KMS-11 (cell line): ENCODE results near the gene HTR2A.

Source experiments
- H2AFZ ChIP-seq: fragments of 200-600 bp; sonication (generic); 2 replicates; pipeline ENCODE4 v1.6.1; 2016; ENCODE audit warnings: antibody characterized with exemption, mixed run types, low read depth
- H3K27ac ChIP-seq: fragments of 200-600 bp; sonication (generic); 2 replicates; pipeline ENCODE4 v1.6.1; 2016; ENCODE audit warnings: mild to moderate bottlenecking, mixed run types
- H3K27me3 ChIP-seq: fragments of 200-600 bp; sonication (generic); 2 replicates; pipeline ENCODE4 v1.6.1; 2017; ENCODE audit warnings: mild to moderate bottlenecking, low read depth, mixed run types, moderate library complexity; ENCODE audit not compliant: insufficient read depth
- H3K36me3 ChIP-seq: fragments of 200-600 bp; sonication (generic); 2 replicates; pipeline ENCODE4 v1.6.1; 2017; ENCODE audit warnings: mild to moderate bottlenecking, mixed run types; ENCODE audit not compliant: insufficient read depth
- H3K4me1 ChIP-seq: fragments of 200-600 bp; sonication (generic); 2 replicates; pipeline ENCODE4 v1.6.1; 2016; ENCODE audit warnings: mild to moderate bottlenecking, low read depth, mixed run types; ENCODE audit not compliant: poor library complexity, severe bottlenecking
- H3K4me2 ChIP-seq: fragments of 200-600 bp; sonication (generic); 2 replicates; pipeline ENCODE4 v1.7.0; 2016; ENCODE audit warnings: mild to moderate bottlenecking, mixed run types
- H3K4me3 ChIP-seq: fragments of 200-600 bp; sonication (generic); IDR thresholded peaks from 2 replicates; pipeline ENCODE4 v1.6.1; 2017; ENCODE audit warnings: low read depth, low read length, mixed read lengths; ENCODE audit not compliant: insufficient read depth
- H3K79me2 ChIP-seq: fragments of 200-600 bp; sonication (generic); 2 replicates; pipeline ENCODE4 v1.6.1; 2016; ENCODE audit warnings: low read depth, mixed run types; ENCODE audit not compliant: insufficient read depth
- H3K9ac ChIP-seq: fragments of 200-600 bp; sonication (generic); 2 replicates; pipeline ENCODE4 v1.6.1; 2016; ENCODE audit warnings: mild to moderate bottlenecking, mixed run types
- H4K20me1 ChIP-seq: fragments of 200-600 bp; sonication (generic); 2 replicates; pipeline ENCODE4 v1.6.1; 2016; ENCODE audit warnings: mild to moderate bottlenecking, mixed run types; ENCODE audit not compliant: insufficient read depth
- TF ChIP-seq, protein P1 (sequence below): fragments of 200-600 bp; sonication (generic); conservative IDR thresholded peaks from 2 replicates; pipeline ENCODE4 v1.6.1; 2017; ENCODE audit warnings: low read depth, mild to moderate bottlenecking, antibody characterized with exemption, low read length, moderate library complexity, mixed read lengths

The HTR2A gene

DNA sequence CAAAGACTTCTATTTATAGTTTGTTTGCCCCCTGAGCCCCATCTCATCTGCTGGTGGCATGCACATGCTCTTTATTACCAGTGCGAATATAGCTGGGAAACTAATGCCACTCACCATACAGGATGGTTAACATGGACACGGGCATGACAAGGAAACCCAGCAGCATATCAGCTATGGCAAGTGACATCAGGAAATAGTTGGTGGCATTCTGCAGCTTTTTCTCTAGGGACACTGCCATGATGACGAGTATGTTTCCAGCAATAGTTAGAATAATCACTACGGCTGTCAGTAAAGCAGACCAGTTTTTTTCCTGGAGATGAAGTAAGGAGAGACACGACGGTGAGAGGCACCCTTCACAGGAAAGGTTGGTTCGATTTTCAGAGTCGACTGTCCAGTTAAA, 1.5 kb downstream of the HTR2A start:
- no peaks in the 10 kb centered on the region for H3K4me1 ChIP-seq
- H3K27me3 ChIP-seq = no peaks in the 10 kb centered on the region
- no peak overlapping the region for H2AFZ ChIP-seq
- no peak overlapping the region for H3K9ac ChIP-seq
- no peak overlapping the region for H3K4me3 ChIP-seq
- H3K36me3 ChIP-seq = no peaks in the 10 kb centered on the region
- TF ChIP-seq, protein P1, sequence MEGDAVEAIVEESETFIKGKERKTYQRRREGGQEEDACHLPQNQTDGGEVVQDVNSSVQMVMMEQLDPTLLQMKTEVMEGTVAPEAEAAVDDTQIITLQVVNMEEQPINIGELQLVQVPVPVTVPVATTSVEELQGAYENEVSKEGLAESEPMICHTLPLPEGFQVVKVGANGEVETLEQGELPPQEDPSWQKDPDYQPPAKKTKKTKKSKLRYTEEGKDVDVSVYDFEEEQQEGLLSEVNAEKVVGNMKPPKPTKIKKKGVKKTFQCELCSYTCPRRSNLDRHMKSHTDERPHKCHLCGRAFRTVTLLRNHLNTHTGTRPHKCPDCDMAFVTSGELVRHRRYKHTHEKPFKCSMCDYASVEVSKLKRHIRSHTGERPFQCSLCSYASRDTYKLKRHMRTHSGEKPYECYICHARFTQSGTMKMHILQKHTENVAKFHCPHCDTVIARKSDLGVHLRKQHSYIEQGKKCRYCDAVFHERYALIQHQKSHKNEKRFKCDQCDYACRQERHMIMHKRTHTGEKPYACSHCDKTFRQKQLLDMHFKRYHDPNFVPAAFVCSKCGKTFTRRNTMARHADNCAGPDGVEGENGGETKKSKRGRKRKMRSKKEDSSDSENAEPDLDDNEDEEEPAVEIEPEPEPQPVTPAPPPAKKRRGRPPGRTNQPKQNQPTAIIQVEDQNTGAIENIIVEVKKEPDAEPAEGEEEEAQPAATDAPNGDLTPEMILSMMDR = no peak
- H4K20me1 ChIP-seq = no peaks in the 10 kb centered on the region
- H3K4me2 ChIP-seq = no peak overlapping the region
- H3K27ac ChIP-seq = no peak overlapping the region
- no peaks in the 10 kb centered on the region for H3K79me2 ChIP-seq

DNA sequence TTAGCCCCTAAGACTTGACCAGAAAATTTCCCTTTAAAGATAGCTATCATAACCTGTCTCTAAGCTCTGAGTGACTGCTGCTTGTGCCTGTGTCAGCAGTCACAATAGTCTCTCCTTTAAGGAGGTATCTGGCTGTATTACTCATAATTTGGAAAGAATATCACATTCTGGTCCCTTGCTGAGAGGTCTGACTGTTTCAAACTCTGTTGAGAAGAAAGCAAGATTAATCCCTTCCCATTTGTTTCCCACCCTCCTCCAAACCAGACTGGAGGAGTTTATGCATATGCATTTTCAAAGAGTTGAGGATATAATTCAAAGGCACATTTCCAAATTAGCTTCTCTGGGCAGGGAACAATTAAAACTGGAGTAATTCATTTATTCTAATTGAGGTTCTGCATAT, 2.3 kb downstream of the HTR2A start:
- H4K20me1 ChIP-seq = no peaks in the 10 kb centered on the region
- H2AFZ ChIP-seq = peak overlapping the region; percentile 55
- H3K4me1 ChIP-seq = no peaks in the 10 kb centered on the region
- TF ChIP-seq, protein P1 = no peak
- H3K27ac ChIP-seq = no peak overlapping the region
- no peaks in the 10 kb centered on the region for H3K79me2 ChIP-seq
- H3K27me3 ChIP-seq = no peaks in the 10 kb centered on the region
- no peak overlapping the region for H3K9ac ChIP-seq
- H3K4me3 ChIP-seq = no peak overlapping the region
- no peaks in the 10 kb centered on the region for H3K36me3 ChIP-seq
- peak overlapping the region; percentile 11; the same call in 1 of the 2 replicates for H3K4me2 ChIP-seq

DNA sequence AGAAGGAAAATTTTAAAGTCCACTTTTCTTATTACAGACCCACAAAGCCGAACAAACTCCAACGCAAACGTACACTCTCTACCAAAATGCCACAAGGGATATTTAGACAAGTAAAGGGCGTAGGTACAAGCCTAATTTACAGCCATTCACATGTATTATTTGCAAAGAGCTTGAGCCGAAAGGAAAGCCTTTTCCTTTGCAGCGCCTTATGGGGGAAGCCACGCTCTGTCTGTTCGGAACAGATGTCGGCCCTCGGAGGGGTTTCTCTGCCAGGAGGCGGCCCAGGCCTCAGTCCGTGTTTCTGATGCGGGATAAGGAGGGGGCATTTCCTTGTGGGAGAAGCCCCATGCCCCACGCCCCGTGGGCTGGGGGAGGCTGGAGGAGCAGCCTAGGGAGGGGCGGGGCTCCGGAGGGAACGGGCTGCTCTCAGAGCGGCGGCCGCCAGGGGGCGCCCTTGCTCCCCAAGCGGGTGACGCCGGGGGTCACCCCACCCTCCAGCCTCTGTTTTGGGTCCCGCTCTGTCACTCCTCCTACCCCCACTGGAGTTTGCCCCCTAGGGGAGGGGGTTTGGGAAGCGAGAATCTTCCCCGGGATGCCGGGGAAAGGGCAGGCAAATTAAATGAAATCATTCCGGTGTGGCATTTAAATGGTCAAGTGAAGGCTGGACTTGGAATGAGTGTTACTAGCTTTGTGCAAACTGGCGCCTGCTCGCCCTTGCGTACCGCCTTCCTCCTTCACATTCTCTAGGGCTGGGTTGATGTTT, 2.9 kb downstream of the HTR2A start:
- no peak overlapping the region for H3K27ac ChIP-seq
- no peaks in the 10 kb centered on the region for H4K20me1 ChIP-seq
- peak overlapping the region; percentile 11; the same call in 1 of the 2 replicates for H3K4me2 ChIP-seq
- H3K27me3 ChIP-seq = no peaks in the 10 kb centered on the region
- no peak overlapping the region for H3K9ac ChIP-seq
- peak overlapping the region; percentile 55 for H2AFZ ChIP-seq
- H3K36me3 ChIP-seq = no peaks in the 10 kb centered on the region
- TF ChIP-seq, protein P1 = peak; percentile 80
- no peak overlapping the region for H3K4me3 ChIP-seq
- no peaks in the 10 kb centered on the region for H3K4me1 ChIP-seq
- H3K79me2 ChIP-seq = no peaks in the 10 kb centered on the region

DNA sequence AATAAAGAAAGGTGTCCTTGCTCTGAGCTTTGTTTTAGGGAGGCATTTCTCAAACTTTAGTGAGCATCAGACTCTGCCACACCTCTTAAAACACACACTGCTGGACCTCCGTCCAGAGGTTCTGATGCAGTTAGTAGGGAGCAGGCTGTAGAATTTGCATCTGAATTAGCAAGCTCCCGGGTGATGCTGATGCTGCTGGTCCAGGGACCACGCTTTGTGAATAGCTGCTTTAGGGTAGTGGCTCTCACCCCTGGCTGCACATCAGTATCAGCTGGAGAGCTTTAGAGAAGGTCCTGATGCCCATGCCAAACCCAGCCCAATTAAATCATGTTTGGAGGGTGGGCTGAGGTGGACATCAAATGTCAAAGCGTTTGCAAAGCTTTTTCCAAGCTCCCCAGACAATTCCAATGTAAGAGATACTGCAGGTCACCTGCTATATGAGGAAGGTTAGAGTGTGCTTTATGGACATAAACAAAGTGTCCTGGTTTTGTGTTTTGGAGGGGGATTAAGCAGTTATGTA, 3.6 kb downstream of the HTR2A start:
- Histone ChIP-seq H2AFZ (peak overlapping the region; percentile 55; the same call in 1 of the 2 replicates), H3K9ac (no peak overlapping the region), H3K27ac (no peak overlapping the region), H4K20me1 (no peaks in the 10 kb centered on the region), H3K4me1 (no peaks in the 10 kb centered on the region), H3K79me2 (no peaks in the 10 kb centered on the region), H3K4me2 (no peak overlapping the region; the same call in 1 of the 2 replicates), H3K27me3 (no peaks in the 10 kb centered on the region), H3K4me3 (no peak overlapping the region), H3K36me3 (no peaks in the 10 kb centered on the region)
- TF ChIP-seq, protein P1 = no peak
